WTC11 (cell line): ENCODE measurements around the gene SSBP2. TPM values are rescaled to one million over a fixed set of nuclear protein-coding genes. Genes with fewer than 3 reads are reported as not detected.

Experiments
- ATAC-seq: fragments of 200-7000 bp; cut with Tn5 transposase; 2 replicates; pipeline ENCODE4 v1.10.0; 2021; ENCODE audit warnings: mild to moderate bottlenecking, moderate library complexity
- CTCF ChIA-PET: fragments of 300-600 bp; sonication (Branson Sonifier 250); formaldehyde crosslinking; loops from one replicate; lab custom pipeline; 2021; ENCODE audit warnings: antibody characterized with exemption; lab: Charles Lee
- POLR2A ChIA-PET: fragments of 350-600 bp; sonication (Branson Sonifier 250); formaldehyde crosslinking; loops from one replicate; lab custom pipeline; 2021; ENCODE audit warnings: antibody characterized with exemption; lab: Charles Lee
- DNase-seq: peaks from one replicate; pipeline ENCODE4 v3.0.0; 2021; ENCODE audit warnings: low spot score
- H3K27ac Mint-ChIP-seq: 2 replicates; pipeline ENCODE4 v1.8.0; 2021; ENCODE audit warnings: mixed read lengths
- H3K27me3 Mint-ChIP-seq: 2 replicates; pipeline ENCODE4 v1.8.0; 2021; ENCODE audit warnings: low read depth, mild to moderate bottlenecking, moderate library complexity, mixed read lengths
- H3K36me3 Mint-ChIP-seq: 2 replicates; pipeline ENCODE4 v1.8.0; 2021; ENCODE audit warnings: mixed read lengths
- H3K4me1 Mint-ChIP-seq: 2 replicates; pipeline ENCODE4 v1.8.0; 2022; ENCODE audit warnings: mixed read lengths
- H3K4me3 Mint-ChIP-seq: 2 replicates; pipeline ENCODE4 v1.8.0; 2021; ENCODE audit warnings: mild to moderate bottlenecking, moderate library complexity, mixed read lengths
- H3K9me3 Mint-ChIP-seq: 2 replicates; pipeline ENCODE4 v1.8.0; 2021; ENCODE audit warnings: mixed read lengths
- ATF6 ChIP-seq: sonication (generic); formaldehyde crosslinking; IDR thresholded peaks from 2 replicates; pipeline ENCODE4 v1.8.1; 2023; ENCODE audit warnings: mild to moderate bottlenecking, missing genetic modification reagents
- CREM ChIP-seq: sonication (generic); formaldehyde crosslinking; IDR thresholded peaks from 2 replicates; pipeline ENCODE4 v1.8.1; 2022; ENCODE audit warnings: mild to moderate bottlenecking, missing genetic modification reagents, moderate library complexity
- ESRRA ChIP-seq: sonication (generic); formaldehyde crosslinking; IDR thresholded peaks from 2 replicates; pipeline ENCODE4 v1.8.1; 2022; ENCODE audit warnings: mild to moderate bottlenecking, missing genetic modification reagents, borderline replicate concordance
- FOXK1 ChIP-seq: sonication (generic); formaldehyde crosslinking; IDR thresholded peaks from 2 replicates; pipeline ENCODE4 v1.8.0; 2022; ENCODE audit warnings: mild to moderate bottlenecking, moderate library complexity, missing genetic modification reagents
- JAZF1 ChIP-seq: fragments of 250-450 bp; sonication (Bioruptor Pico); IDR thresholded peaks from 2 replicates; pipeline ENCODE4 v1.9.0; 2021; ENCODE audit warnings: moderate library complexity, mild to moderate bottlenecking, inconsistent platforms
- MXD4 ChIP-seq: fragments of 250-450 bp; sonication (Bioruptor Pico); IDR thresholded peaks from 2 replicates; pipeline ENCODE4 v1.8.0; 2021; ENCODE audit warnings: mild to moderate bottlenecking, moderate library complexity, borderline replicate concordance
- PREB ChIP-seq: sonication (generic); formaldehyde crosslinking; IDR thresholded peaks from 2 replicates; pipeline ENCODE4 v1.8.1; 2022; ENCODE audit warnings: mild to moderate bottlenecking, missing genetic modification reagents, moderate library complexity, borderline replicate concordance
- SMAD3 ChIP-seq: sonication (generic); formaldehyde crosslinking; IDR thresholded peaks from 2 replicates; pipeline ENCODE4 v1.8.0; 2022; ENCODE audit warnings: missing genetic modification reagents, mild to moderate bottlenecking, borderline replicate concordance
- STAT6 ChIP-seq: sonication (generic); formaldehyde crosslinking; conservative IDR thresholded peaks from 2 replicates; pipeline ENCODE4 v1.8.1; 2023; ENCODE audit warnings: mild to moderate bottlenecking, low read depth, missing genetic modification reagents, moderate library complexity
- TEAD4 ChIP-seq: sonication (generic); formaldehyde crosslinking; IDR thresholded peaks from 2 replicates; pipeline ENCODE4 v1.8.0; 2022; ENCODE audit warnings: mild to moderate bottlenecking, missing genetic modification reagents
- USF1 ChIP-seq: sonication (generic); formaldehyde crosslinking; IDR thresholded peaks from 2 replicates; pipeline ENCODE4 v1.8.0; 2022; ENCODE audit warnings: mild to moderate bottlenecking, missing genetic modification reagents
- ZNF232 ChIP-seq: sonication (generic); formaldehyde crosslinking; IDR thresholded peaks from 2 replicates; pipeline ENCODE4 v1.8.0; 2022; ENCODE audit warnings: mild to moderate bottlenecking, missing genetic modification reagents
- ZNF423 ChIP-seq: fragments of 250-450 bp; sonication (Bioruptor Pico); IDR thresholded peaks from 2 replicates; pipeline ENCODE4 v2.1.2; 2022; ENCODE audit warnings: mild to moderate bottlenecking, moderate library complexity
- total RNA-seq: library from RNA; stranded (reverse); gene quantifications from 3 replicates; pipeline ENCODE4 v1.2.3, GENCODE V29; 2021
- TF ChIP-seq, protein P1 (sequence below): fragments of 250-450 bp; sonication (Bioruptor Pico); IDR thresholded peaks from 2 replicates; pipeline ENCODE4 v1.9.0; 2021; ENCODE audit warnings: moderate library complexity, mild to moderate bottlenecking, inconsistent platforms, borderline replicate concordance
- TF ChIP-seq, protein P2 (sequence below): sonication (generic); formaldehyde crosslinking; IDR thresholded peaks from 2 replicates; pipeline ENCODE4 v1.8.1; 2023; ENCODE audit warnings: mild to moderate bottlenecking, missing genetic modification reagents
- TF ChIP-seq, protein P3 (sequence below): fragments of 250-450 bp; sonication (Bioruptor Pico); IDR thresholded peaks from 2 replicates; pipeline ENCODE4 v1.8.0; 2021; ENCODE audit warnings: mild to moderate bottlenecking
- TF ChIP-seq, protein P4 (sequence below): sonication (generic); formaldehyde crosslinking; IDR thresholded peaks from 2 replicates; pipeline ENCODE4 v1.8.0; 2022; ENCODE audit warnings: mild to moderate bottlenecking, missing genetic modification reagents

Gene SSBP2
- total RNA-seq, 1 experiment from 2014 or later: 24.9 TPM

- Mint-ChIP-seq H3K4me3 (no peak overlapping the region), H3K27ac (no peak overlapping the region)
- POLR2A ChIA-PET: no interaction called here
Measured at GRCh38 chr5:81609810-81610375, 141.0 kb downstream of the SSBP2 start.

More at GRCh38 chr5:81609810-81610375, 141.0 kb downstream of the SSBP2 start:
- Mint-ChIP-seq H3K4me1 (peaks cover 18% of the 10 kb centered on the region), H3K36me3 (peaks cover 24% of the 10 kb centered on the region), H3K27me3 (no peaks in the 10 kb centered on the region), H3K9me3 (peaks cover 17% of the 10 kb centered on the region)
- TF ChIP-seq JAZF1 (CRISPR knock-in tag): no peak
- TF ChIP-seq SMAD3 (CRISPR knock-in tag): no peak
- no peak for TF ChIP-seq MXD4 (CRISPR knock-in tag)
- no peak for TF ChIP-seq TEAD4 (CRISPR knock-in tag)
- TF ChIP-seq ZNF232 (CRISPR knock-in tag): no peak
- TF ChIP-seq ZNF423: no peak
- no peak for TF ChIP-seq ATF6 (CRISPR knock-in tag)
- TF ChIP-seq ESRRA (CRISPR knock-in tag): no peak
- no peak for TF ChIP-seq CREM (CRISPR knock-in tag)
- TF ChIP-seq, protein P1, sequence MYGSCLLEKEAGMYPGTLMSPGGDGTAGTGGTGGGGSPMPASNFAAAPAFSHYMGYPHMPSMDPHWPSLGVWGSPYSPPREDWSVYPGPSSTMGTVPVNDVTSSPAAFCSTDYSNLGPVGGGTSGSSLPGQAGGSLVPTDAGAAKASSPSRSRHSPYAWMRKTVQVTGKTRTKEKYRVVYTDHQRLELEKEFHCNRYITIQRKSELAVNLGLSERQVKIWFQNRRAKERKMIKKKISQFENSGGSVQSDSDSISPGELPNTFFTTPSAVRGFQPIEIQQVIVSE (CRISPR knock-in tag): no peak
- TF ChIP-seq PREB (CRISPR knock-in tag): no peak
- TF ChIP-seq STAT6 (CRISPR knock-in tag): no peak
- TF ChIP-seq FOXK1: no peak
- TF ChIP-seq, protein P2, sequence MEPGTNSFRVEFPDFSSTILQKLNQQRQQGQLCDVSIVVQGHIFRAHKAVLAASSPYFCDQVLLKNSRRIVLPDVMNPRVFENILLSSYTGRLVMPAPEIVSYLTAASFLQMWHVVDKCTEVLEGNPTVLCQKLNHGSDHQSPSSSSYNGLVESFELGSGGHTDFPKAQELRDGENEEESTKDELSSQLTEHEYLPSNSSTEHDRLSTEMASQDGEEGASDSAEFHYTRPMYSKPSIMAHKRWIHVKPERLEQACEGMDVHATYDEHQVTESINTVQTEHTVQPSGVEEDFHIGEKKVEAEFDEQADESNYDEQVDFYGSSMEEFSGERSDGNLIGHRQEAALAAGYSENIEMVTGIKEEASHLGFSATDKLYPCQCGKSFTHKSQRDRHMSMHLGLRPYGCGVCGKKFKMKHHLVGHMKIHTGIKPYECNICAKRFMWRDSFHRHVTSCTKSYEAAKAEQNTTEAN: no peak
- TF ChIP-seq, protein P3, sequence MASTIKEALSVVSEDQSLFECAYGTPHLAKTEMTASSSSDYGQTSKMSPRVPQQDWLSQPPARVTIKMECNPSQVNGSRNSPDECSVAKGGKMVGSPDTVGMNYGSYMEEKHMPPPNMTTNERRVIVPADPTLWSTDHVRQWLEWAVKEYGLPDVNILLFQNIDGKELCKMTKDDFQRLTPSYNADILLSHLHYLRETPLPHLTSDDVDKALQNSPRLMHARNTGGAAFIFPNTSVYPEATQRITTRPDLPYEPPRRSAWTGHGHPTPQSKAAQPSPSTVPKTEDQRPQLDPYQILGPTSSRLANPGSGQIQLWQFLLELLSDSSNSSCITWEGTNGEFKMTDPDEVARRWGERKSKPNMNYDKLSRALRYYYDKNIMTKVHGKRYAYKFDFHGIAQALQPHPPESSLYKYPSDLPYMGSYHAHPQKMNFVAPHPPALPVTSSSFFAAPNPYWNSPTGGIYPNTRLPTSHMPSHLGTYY: no peak
- TF ChIP-seq, protein P4, sequence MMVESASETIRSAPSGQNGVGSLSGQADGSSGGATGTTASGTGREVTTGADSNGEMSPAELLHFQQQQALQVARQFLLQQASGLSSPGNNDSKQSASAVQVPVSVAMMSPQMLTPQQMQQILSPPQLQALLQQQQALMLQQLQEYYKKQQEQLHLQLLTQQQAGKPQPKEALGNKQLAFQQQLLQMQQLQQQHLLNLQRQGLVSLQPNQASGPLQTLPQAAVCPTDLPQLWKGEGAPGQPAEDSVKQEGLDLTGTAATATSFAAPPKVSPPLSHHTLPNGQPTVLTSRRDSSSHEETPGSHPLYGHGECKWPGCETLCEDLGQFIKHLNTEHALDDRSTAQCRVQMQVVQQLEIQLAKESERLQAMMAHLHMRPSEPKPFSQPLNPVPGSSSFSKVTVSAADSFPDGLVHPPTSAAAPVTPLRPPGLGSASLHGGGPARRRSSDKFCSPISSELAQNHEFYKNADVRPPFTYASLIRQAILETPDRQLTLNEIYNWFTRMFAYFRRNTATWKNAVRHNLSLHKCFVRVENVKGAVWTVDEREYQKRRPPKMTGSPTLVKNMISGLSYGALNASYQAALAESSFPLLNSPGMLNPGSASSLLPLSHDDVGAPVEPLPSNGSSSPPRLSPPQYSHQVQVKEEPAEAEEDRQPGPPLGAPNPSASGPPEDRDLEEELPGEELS (CRISPR knock-in tag): no peak
- no peak for TF ChIP-seq USF1 (CRISPR knock-in tag)
- CTCF ChIA-PET: no interaction called here
- DNase-seq: no peak
- ATAC-seq: no peak
